GM18873 (cell line): ENCODE results near the gene TRIB2.

Experiments used
- ATAC-seq: cut with Tn5 transposase; IDR thresholded peaks from one replicate; pipeline ENCODE4 v1.9.1; 2021; ENCODE audit warnings: mild to moderate bottlenecking, moderate library complexity, moderate number of reproducible peaks; ENCODE audit not compliant: unreplicated experiment, low FRiP score

TRIB2 gene

GRCh38 chr2:12737297-12737696, 20.6 kb downstream of the TRIB2 start:
- ATAC-seq: no peak

- ATAC-seq: no peak
These were observed 21.2 kb downstream of the TRIB2 start for GRCh38 chr2:12737738-12738485.

GRCh38 chr2:12739721-12740254, 23.1 kb downstream of the TRIB2 start:
- no peak for ATAC-seq

GRCh38 chr2:12741380-12741779, 24.6 kb downstream of the TRIB2 start:
- ATAC-seq: no peak

- no peak for ATAC-seq
These were observed 26.2 kb downstream of the TRIB2 start for GRCh38 chr2:12742891-12743290.

GRCh38 chr2:12750166-12750905, 33.6 kb downstream of the TRIB2 start:
- no peak for ATAC-seq

- ATAC-seq: no peak
These were observed 37.9 kb downstream of the TRIB2 start for GRCh38 chr2:12754643-12755042.

GRCh38 chr2:12755384-12755783, 38.6 kb downstream of the TRIB2 start:
- no peak for ATAC-seq

- ATAC-seq: no peak
These were observed 42.5 kb downstream of the TRIB2 start for GRCh38 chr2:12759248-12759647.

- ATAC-seq: no peak
These were observed 44.4 kb downstream of the TRIB2 start for GRCh38 chr2:12761104-12761503.

- ATAC-seq: no peak
These were observed 45.6 kb downstream of the TRIB2 start for GRCh38 chr2:12762337-12762736.

GRCh38 chr2:12762976-12763375, 46.2 kb downstream of the TRIB2 start:
- no peak for ATAC-seq

- ATAC-seq: no peak
These were observed 46.8 kb downstream of the TRIB2 start for GRCh38 chr2:12763486-12763885.

- no peak for ATAC-seq
These were observed 47.5 kb downstream of the TRIB2 start for GRCh38 chr2:12764075-12764730.

GRCh38 chr2:12764849-12765605, 48.3 kb downstream of the TRIB2 start:
- ATAC-seq: no peak

- no peak for ATAC-seq
These were observed 49.7 kb downstream of the TRIB2 start for GRCh38 chr2:12766421-12766879.

GRCh38 chr2:12767541-12767940, 50.8 kb downstream of the TRIB2 start:
- ATAC-seq: no peak

- ATAC-seq: no peak
These were observed 51.4 kb downstream of the TRIB2 start for GRCh38 chr2:12767996-12768624.

GRCh38 chr2:12769492-12770105, 52.9 kb downstream of the TRIB2 start:
- no peak for ATAC-seq
